Fibroblast of villous mesenchyme (primary cell): ENCODE measurements around the gene DBH. TPM values are rescaled to one million over a fixed set of nuclear protein-coding genes. Genes with fewer than 3 reads are reported as not detected.

Source experiments
- DNase-seq: peaks from one replicate; pipeline ENCODE4 v3.0.0-alpha.2; 2010; ENCODE audit warnings: low read depth
- H3K4me3 ChIP-seq: 2 replicates; pipeline ENCODE4 v1.5.1; 2011; ENCODE audit warnings: low read depth, mild to moderate bottlenecking, low read length
- CTCF ChIP-seq: IDR thresholded peaks from 2 replicates; pipeline ENCODE4 v1.5.1; 2012; ENCODE audit warnings: low read depth, mild to moderate bottlenecking, low read length; ENCODE audit not compliant: insufficient read depth
- total RNA-seq: library from RNA; depleted of rRNA; stranded (reverse); fragments of >200 nt; gene quantifications from 2 replicates; pipeline ENCODE4 v1.2.3, GENCODE V29; 2012

The DBH gene
- total RNA-seq, 1 donor, result not detected

GRCh38 chr9:133591985-133592384 lies 44.2 kb upstream of the DBH start:
- TF ChIP-seq CTCF, result no peak
- DNase-seq, result no peak

GRCh38 chr9:133592731-133593409 lies 43.3 kb upstream of the DBH start:
- no peak overlapping the region for H3K4me3 ChIP-seq
- peak; percentile 28 for TF ChIP-seq CTCF
- DNase-seq, result no peak

More at GRCh38 chr9:133591985-133592384, 44.2 kb upstream of the DBH start:
- no peak overlapping the region for H3K4me3 ChIP-seq

GRCh38 chr9:133593587-133594253 lies 42.4 kb upstream of the DBH start:
- H3K4me3 ChIP-seq, result no peak overlapping the region
- no peak for TF ChIP-seq CTCF
- no peak for DNase-seq

GRCh38 chr9:133594310-133594709 lies 41.9 kb upstream of the DBH start:
- no peak for DNase-seq
- TF ChIP-seq CTCF, result no peak

GRCh38 chr9:133595910-133596309 lies 40.3 kb upstream of the DBH start:
- no peak for TF ChIP-seq CTCF
- no peak for DNase-seq
- no peak overlapping the region for H3K4me3 ChIP-seq

More at GRCh38 chr9:133594310-133594709, 41.9 kb upstream of the DBH start:
- H3K4me3 ChIP-seq, result no peak overlapping the region

GRCh38 chr9:133597316-133597957 lies 38.7 kb upstream of the DBH start:
- TF ChIP-seq CTCF, result no peak
- DNase-seq, result no peak
- H3K4me3 ChIP-seq, result no peak overlapping the region
